Skeletal muscle tissue (tissue), 4 donors: Measurements from ENCODE around the gene ZNF536. TPM values are rescaled to one million over a fixed set of nuclear protein-coding genes. Genes with fewer than 3 reads are reported as not detected.

ENCODE experiments used
- H3K27ac ChIP-seq: one replicate; pipeline ENCODE4 v1.7.0; 2013; ENCODE audit warnings: mild to moderate bottlenecking, low read depth, low read length, inconsistent platforms
- H3K27me3 ChIP-seq, 3 donors: one replicate each; pipeline ENCODE4 v1.7.0; 2013; ENCODE audit warnings: low read length in 3 of 3; ENCODE audit not compliant: control insufficient read depth in 3 of 3, insufficient read depth in 3 of 3
- H3K36me3 ChIP-seq, 3 donors: one replicate each; pipeline ENCODE4 v1.7.0; 2013; ENCODE audit warnings: low read length in 3 of 3; ENCODE audit not compliant: control insufficient read depth in 3 of 3, insufficient read depth in 3 of 3
- H3K4me1 ChIP-seq, 3 donors: one replicate each; pipeline ENCODE4 v1.7.0; 2013; ENCODE audit warnings: low read length in 3 of 3, mild to moderate bottlenecking in 3 of 3; ENCODE audit not compliant: control insufficient read depth in 3 of 3, insufficient read depth in 3 of 3
- H3K4me3 ChIP-seq, 3 donors: one replicate each; pipeline ENCODE4 v1.7.0; 2013; ENCODE audit warnings: low read length in 3 of 3
- H3K9ac ChIP-seq, 3 donors: one replicate each; pipeline ENCODE4 v1.7.0; 2013; ENCODE audit warnings: low read length in 3 of 3, mild to moderate bottlenecking in 3 of 3, moderate library complexity in 2 of 3, low read depth in 1 of 3
- H3K9me3 ChIP-seq, 3 donors: one replicate each; pipeline ENCODE4 v1.7.0; 2013; ENCODE audit warnings: low read length in 3 of 3; ENCODE audit not compliant: control insufficient read depth in 3 of 3
- total RNA-seq: library from RNA; depleted of rRNA; stranded (reverse); fragments of >200 nt; gene quantifications from one replicate; pipeline ENCODE4 v1.2.3, GENCODE V29; 2014
- donor health status: Osteomylitis.

Gene ZNF536
- total RNA-seq, 1 donor from 2014 or later, result 3.1 TPM

GRCh38 chr19:30555791-30556110 lies 183.6 kb downstream of the ZNF536 start:
- Histone ChIP-seq H3K27me3 (peaks cover 0 to 29% (median 8%) of the 10 kb centered on the region in 3 donors), H3K4me1 (peaks cover 0 to 2% (median 0%) of the 10 kb centered on the region in 3 donors), H3K27ac (no peak overlapping the region), H3K9ac (no peak overlapping the region), H3K9me3 (no peaks in the 10 kb centered on the region), H3K4me3 (no peak overlapping the region), H3K36me3 (no peaks in the 10 kb centered on the region)

- H3K4me1 ChIP-seq, result peaks cover 0 to 2% (median 0%) of the 10 kb centered on the region in 3 donors
- H3K9ac ChIP-seq, result no peak overlapping the region
- H3K9me3 ChIP-seq, result no peaks in the 10 kb centered on the region
- H3K27me3 ChIP-seq, result peaks cover 0 to 29% (median 9%) of the 10 kb centered on the region in 3 donors
- H3K36me3 ChIP-seq, result no peaks in the 10 kb centered on the region
- no peak overlapping the region for H3K27ac ChIP-seq
- no peak overlapping the region for H3K4me3 ChIP-seq
Observed at GRCh38 chr19:30556230-30556711, 184.1 kb downstream of the ZNF536 start.

- no peaks in the 10 kb centered on the region for H3K36me3 ChIP-seq
- peaks cover 0 to 2% (median 0%) of the 10 kb centered on the region in 3 donors for H3K4me1 ChIP-seq
- peaks cover 0 to 29% (median 14%) of the 10 kb centered on the region in 3 donors for H3K27me3 ChIP-seq
- no peaks in the 10 kb centered on the region for H3K9me3 ChIP-seq
- no peak overlapping the region for H3K27ac ChIP-seq
- no peak overlapping the region for H3K4me3 ChIP-seq
- H3K9ac ChIP-seq, result no peak overlapping the region
Observed at GRCh38 chr19:30557212-30557611, 185.0 kb downstream of the ZNF536 start.

GRCh38 chr19:30557927-30558557 lies 185.9 kb downstream of the ZNF536 start:
- Histone ChIP-seq H3K9me3 (no peaks in the 10 kb centered on the region), H3K4me3 (no peak overlapping the region), H3K36me3 (no peaks in the 10 kb centered on the region), H3K4me1 (peaks cover 0 to 2% (median 0%) of the 10 kb centered on the region in 3 donors), H3K27ac (no peak overlapping the region), H3K27me3 (peaks cover 0 to 29% (median 14%) of the 10 kb centered on the region in 3 donors), H3K9ac (no peak overlapping the region)

- peaks cover 0 to 2% (median 0%) of the 10 kb centered on the region in 3 donors for H3K4me1 ChIP-seq
- H3K9me3 ChIP-seq, result no peaks in the 10 kb centered on the region
- H3K27me3 ChIP-seq, result peaks cover 0 to 31% (median 14%) of the 10 kb centered on the region in 3 donors
Observed at GRCh38 chr19:30558793-30559192, 186.6 kb downstream of the ZNF536 start.

GRCh38 chr19:30559446-30559845 lies 187.3 kb downstream of the ZNF536 start:
- no peak overlapping the region for H3K4me3 ChIP-seq

More at GRCh38 chr19:30558793-30559192, 186.6 kb downstream of the ZNF536 start:
- Histone ChIP-seq H3K36me3 (no peaks in the 10 kb centered on the region), H3K4me3 (no peak overlapping the region), H3K27ac (no peak overlapping the region), H3K9ac (no peak overlapping the region)

GRCh38 chr19:30562981-30563380 lies 190.8 kb downstream of the ZNF536 start:
- H3K36me3 ChIP-seq, result no peaks in the 10 kb centered on the region
- no peaks in the 10 kb centered on the region for H3K9me3 ChIP-seq
- no peak overlapping the region for H3K9ac ChIP-seq
- H3K4me1 ChIP-seq, result no peaks in the 10 kb centered on the region
- H3K27me3 ChIP-seq, result peaks cover 0 to 33% (median 21%) of the 10 kb centered on the region in 3 donors
- no peak overlapping the region for H3K27ac ChIP-seq
- H3K4me3 ChIP-seq, result no peak overlapping the region

More at GRCh38 chr19:30559446-30559845, 187.3 kb downstream of the ZNF536 start:
- Histone ChIP-seq H3K9ac (no peak overlapping the region), H3K36me3 (no peaks in the 10 kb centered on the region), H3K27ac (no peak overlapping the region), H3K27me3 (peaks cover 0 to 31% (median 14%) of the 10 kb centered on the region in 3 donors), H3K4me1 (peaks cover 0 to 2% (median 0%) of the 10 kb centered on the region in 3 donors), H3K9me3 (no peaks in the 10 kb centered on the region)

- Histone ChIP-seq H3K27me3 (peaks cover 0 to 29% (median 21%) of the 10 kb centered on the region in 3 donors), H3K4me1 (no peaks in the 10 kb centered on the region)
Observed at GRCh38 chr19:30563691-30564090, 191.5 kb downstream of the ZNF536 start.

GRCh38 chr19:30564551-30565011 lies 192.4 kb downstream of the ZNF536 start:
- Histone ChIP-seq H3K27ac (no peak overlapping the region), H3K9ac (no peak overlapping the region), H3K27me3 (peaks cover 0 to 27% (median 21%) of the 10 kb centered on the region in 3 donors), H3K9me3 (no peaks in the 10 kb centered on the region), H3K36me3 (no peaks in the 10 kb centered on the region), H3K4me3 (no peak overlapping the region), H3K4me1 (no peaks in the 10 kb centered on the region)

More at GRCh38 chr19:30563691-30564090, 191.5 kb downstream of the ZNF536 start:
- Histone ChIP-seq H3K36me3 (no peaks in the 10 kb centered on the region), H3K4me3 (no peak overlapping the region), H3K9ac (no peak overlapping the region), H3K9me3 (no peaks in the 10 kb centered on the region), H3K27ac (no peak overlapping the region)

- Histone ChIP-seq H3K27ac (no peak overlapping the region), H3K9ac (no peak overlapping the region), H3K9me3 (no peaks in the 10 kb centered on the region), H3K36me3 (no peaks in the 10 kb centered on the region), H3K4me1 (no peaks in the 10 kb centered on the region), H3K27me3 (peaks cover 0 to 24% (median 13%) of the 10 kb centered on the region in 3 donors), H3K4me3 (no peak overlapping the region)
Observed at GRCh38 chr19:30565636-30566035, 193.5 kb downstream of the ZNF536 start.
